Measurements from ENCODE around the gene CELF4. TPM values are rescaled to one million over a fixed set of nuclear protein-coding genes. Genes with fewer than 3 reads are reported as not detected.

CELF4 gene
- total RNA-seq, 1 experiment from 2014 or later, result 0.40 TPM

DNA sequence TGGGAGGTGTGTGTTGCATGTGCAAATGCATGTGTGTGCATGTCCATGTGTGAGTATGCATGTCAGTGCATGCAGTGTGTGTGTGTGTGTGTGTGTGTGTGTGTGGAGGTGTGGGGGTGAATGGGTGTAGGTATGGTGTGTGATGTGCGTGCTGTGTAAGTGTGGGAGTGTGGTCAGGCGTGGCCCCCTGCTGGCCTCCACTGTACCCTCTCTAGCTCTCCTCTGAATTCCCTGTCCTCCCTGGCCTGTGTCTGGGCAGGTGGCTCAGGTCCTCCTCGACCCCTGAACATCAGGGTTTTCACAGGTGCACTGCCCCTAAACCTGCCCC lies 230.2 kb downstream of the CELF4 start:
- Histone ChIP-seq H3K36me3 (ENCODE audit: low read depth, low read length) (no peaks in the 10 kb centered on the region), H3K79me2 (ENCODE audit: low read length) (no peaks in the 10 kb centered on the region), H3K4me2 (ENCODE audit: low read length) (no peak overlapping the region), H3K4me3 (ENCODE audit: low read length) (no peak overlapping the region), H3F3A (ENCODE audit: low read length, unreplicated experiment) (no peaks in the 10 kb centered on the region), H2AFZ (ENCODE audit: low read length) (no peak overlapping the region), H3K4me1 (ENCODE audit: insufficient read depth, low read length) (no peaks in the 10 kb centered on the region), H3K9me2 (replicated peaks; ENCODE audit: low read length) (no peaks in the 10 kb centered on the region), H4K20me1 (ENCODE audit: low read length) (no peaks in the 10 kb centered on the region), H3K27ac (ENCODE audit: low read length) (no peak overlapping the region), H3K27me3 (ENCODE audit: low read length) (no peaks in the 10 kb centered on the region), H3K9ac (ENCODE audit: low read length) (no peak overlapping the region), H3K9me3 (ENCODE audit: low read length) (no peaks in the 10 kb centered on the region)
- CTCF ChIA-PET, result interaction anchor here (0.5 kb wide), 1 partner anchor 1212 kb away, joined by 4 read pairs; no protein-coding TSS in a partner anchor
- DNase-seq (no peak), ATAC-seq (peak; percentile 58; the same call in 1 of the 2 replicates)
- no TSS peak for BruUV-seq (replicated peaks)
- POLR2A ChIA-PET (ENCODE audit: unreplicated experiment), result no interaction called here
- intact Hi-C loops (cut with micrococcal nuclease), result loop anchor here (5.0 kb wide), 1 partner anchor 393 kb away; no protein-coding TSS in a partner anchor
- TF ChIP-seq EZH2 (IDR thresholded peaks at IDR 0.05; ENCODE audit: low read length, unreplicated experiment), result no peak
- TF ChIP-seq, protein P1, sequence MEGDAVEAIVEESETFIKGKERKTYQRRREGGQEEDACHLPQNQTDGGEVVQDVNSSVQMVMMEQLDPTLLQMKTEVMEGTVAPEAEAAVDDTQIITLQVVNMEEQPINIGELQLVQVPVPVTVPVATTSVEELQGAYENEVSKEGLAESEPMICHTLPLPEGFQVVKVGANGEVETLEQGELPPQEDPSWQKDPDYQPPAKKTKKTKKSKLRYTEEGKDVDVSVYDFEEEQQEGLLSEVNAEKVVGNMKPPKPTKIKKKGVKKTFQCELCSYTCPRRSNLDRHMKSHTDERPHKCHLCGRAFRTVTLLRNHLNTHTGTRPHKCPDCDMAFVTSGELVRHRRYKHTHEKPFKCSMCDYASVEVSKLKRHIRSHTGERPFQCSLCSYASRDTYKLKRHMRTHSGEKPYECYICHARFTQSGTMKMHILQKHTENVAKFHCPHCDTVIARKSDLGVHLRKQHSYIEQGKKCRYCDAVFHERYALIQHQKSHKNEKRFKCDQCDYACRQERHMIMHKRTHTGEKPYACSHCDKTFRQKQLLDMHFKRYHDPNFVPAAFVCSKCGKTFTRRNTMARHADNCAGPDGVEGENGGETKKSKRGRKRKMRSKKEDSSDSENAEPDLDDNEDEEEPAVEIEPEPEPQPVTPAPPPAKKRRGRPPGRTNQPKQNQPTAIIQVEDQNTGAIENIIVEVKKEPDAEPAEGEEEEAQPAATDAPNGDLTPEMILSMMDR (conservative IDR thresholded peaks at IDR 0.05; ENCODE audit: low read depth, low read length), result 0 out of 2 replicates have a peak, but pooled peaks have one; percentile 23

DNA sequence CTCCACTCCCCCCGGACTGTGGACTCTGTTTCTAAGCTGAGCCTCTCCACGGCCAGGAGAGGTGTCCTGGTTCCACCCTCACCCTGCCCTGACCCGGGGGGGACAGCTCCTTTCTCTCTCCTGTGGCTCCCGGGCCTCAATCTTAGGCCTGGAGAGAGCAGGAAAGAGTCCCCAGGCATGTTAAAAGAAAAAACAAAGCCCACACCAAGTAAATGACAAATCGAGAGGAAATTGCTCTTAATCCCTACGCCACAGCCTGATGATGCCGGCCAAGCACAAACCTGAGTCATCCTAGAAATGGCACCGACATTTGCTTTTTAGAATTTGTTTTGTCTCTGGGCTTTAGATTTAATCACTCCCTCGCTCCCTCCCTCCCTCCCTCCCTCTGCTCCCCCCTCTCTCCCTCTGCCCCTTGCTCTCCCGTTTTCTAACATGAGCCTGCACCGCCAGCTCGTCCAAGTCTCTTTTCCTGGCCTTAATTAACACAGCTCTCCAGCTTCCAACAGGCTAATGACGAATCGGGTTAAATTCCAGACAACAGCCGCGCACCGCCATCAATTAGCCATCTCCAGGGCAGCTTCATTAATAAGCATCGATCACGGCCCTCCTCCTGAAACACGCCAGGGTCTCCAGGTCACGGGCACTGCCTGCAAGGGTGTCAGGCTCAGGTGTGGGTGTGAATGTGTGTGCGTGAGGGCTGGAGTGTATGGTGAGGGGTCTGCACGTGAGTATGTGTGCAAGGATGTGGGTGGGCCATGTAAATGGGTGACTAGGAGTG lies 230.8 kb downstream of the CELF4 start:
- Histone ChIP-seq H3K27me3 (ENCODE audit: low read length) (no peaks in the 10 kb centered on the region), H3K4me3 (ENCODE audit: low read length) (no peak overlapping the region), H2AFZ (ENCODE audit: low read length) (no peak overlapping the region), H3K9me3 (ENCODE audit: low read length) (no peaks in the 10 kb centered on the region), H3K4me1 (ENCODE audit: insufficient read depth, low read length) (no peaks in the 10 kb centered on the region), H3K79me2 (ENCODE audit: low read length) (no peaks in the 10 kb centered on the region), H3K9ac (ENCODE audit: low read length) (no peak overlapping the region), H3F3A (ENCODE audit: low read length, unreplicated experiment) (no peaks in the 10 kb centered on the region), H3K9me2 (replicated peaks; ENCODE audit: low read length) (no peaks in the 10 kb centered on the region), H3K27ac (ENCODE audit: low read length) (no peak overlapping the region), H3K36me3 (ENCODE audit: low read depth, low read length) (no peaks in the 10 kb centered on the region), H4K20me1 (ENCODE audit: low read length) (no peaks in the 10 kb centered on the region), H3K4me2 (ENCODE audit: low read length) (no peak overlapping the region)
- TF ChIP-seq EZH2phosphoT487 (IDR thresholded peaks at IDR 0.05; ENCODE audit: borderline replicate concordance, low read length) (no peak), EZH2 (IDR thresholded peaks at IDR 0.05; ENCODE audit: low read length, unreplicated experiment) (no peak)
- TF ChIP-seq, protein P1 (conservative IDR thresholded peaks at IDR 0.05; ENCODE audit: low read depth, low read length), result no peak
- intact Hi-C loops (cut with micrococcal nuclease), result loop anchor here (5.0 kb wide), 1 partner anchor 393 kb away; no protein-coding TSS in a partner anchor
- ATAC-seq, result peak; percentile 33; the same call in 1 of the 2 replicates
- ChIA-PET CTCF (interaction anchor here (0.5 kb wide), 1 partner anchor 1212 kb away, joined by 4 read pairs; no protein-coding TSS in a partner anchor), POLR2A (ENCODE audit: unreplicated experiment) (no interaction called here)
- no TSS peak for BruUV-seq (replicated peaks)
- no peak for DNase-seq

Data from PC-3 (cell line).